Psoas muscle (tissue), 8 donors: ENCODE results near the gene LTBP1. TPM values are rescaled to one million over a fixed set of nuclear protein-coding genes. Genes with fewer than 3 reads are reported as not detected.

Source experiments
- ATAC-seq, 4 donors: fragments of 200-7000 bp; cut with Tn5 transposase; one replicate each; pipeline ENCODE4 v1.9.1; 2020; ENCODE audit warnings: moderate library complexity in 3 of 4, mild to moderate bottlenecking in 2 of 4
- DNase-seq, 2 donors: peaks; one replicate each; pipeline ENCODE4 v3.0.0-alpha.2; 2020
- H3K27ac ChIP-seq: fragments of 200-600 bp; one replicate; pipeline ENCODE4 v1.8.0; 2022
- H3K27me3 ChIP-seq, 3 donors: fragments of 200-600 bp in 1 of 3; one replicate each; pipeline versions ENCODE4 v1.6.1 to v1.8.0; 2013 to 2022; ENCODE audit warnings: low read length in 2 of 3, mild to moderate bottlenecking in 2 of 3, moderate library complexity in 1 of 3; ENCODE audit not compliant: insufficient read depth in 3 of 3
- H3K36me3 ChIP-seq, 2 donors: fragments of 200-600 bp in 1 of 2; one replicate each; pipeline versions ENCODE4 v1.6.1 to v1.8.0; 2013 to 2022; ENCODE audit warnings: low read depth in 1 of 2, mild to moderate bottlenecking in 1 of 2, moderate library complexity in 1 of 2; ENCODE audit not compliant: insufficient read depth in 1 of 2
- H3K4me1 ChIP-seq: fragments of 200-600 bp; one replicate; pipeline ENCODE4 v1.8.0; 2022
- H3K4me3 ChIP-seq: fragments of 200-600 bp; one replicate; pipeline ENCODE4 v1.8.0; 2022; ENCODE audit warnings: mild to moderate bottlenecking
- H3K9me3 ChIP-seq: fragments of 200-600 bp; one replicate; pipeline ENCODE4 v1.8.0; 2022
- WGBS, 3 donors: extraction: QIAGEN DNeasy Blood & Tissue Kit; methylation state at CpG; one replicate each; pipeline versions ENCODE4 v1.1.6 to v1.1.7; 2013; 5-methylcytosine and 5-hydroxymethylcytosine counted together
- intact Hi-C, 2 donors: fragments of 100-400 bp; cut with DNase I; formaldehyde crosslinking; loops; one replicate each; pipeline versions ENCODE4 v1.11.0 to v1.14.2; 2022
- polyA plus RNA-seq, 3 donors: library from polyadenylated mRNA; stranded (reverse); fragments of 200-250 nt; gene quantifications; one replicate each; pipeline ENCODE4 v1.2.3, GENCODE V29; 2013
- total RNA-seq, 4 donors: library from RNA; stranded (reverse); fragmentation: NEBNext Ultra II Directional in 2 of 4; extraction: Animal tissue kit (Norgen Biotek cat#: 25700) in 2 of 4; gene quantifications; one replicate each; pipeline versions ENCODE4 v1.2.1 to v1.2.4, GENCODE V29; 2021 to 2023
- TF ChIP-seq, protein P1 (sequence below): fragments of 200-600 bp; IDR thresholded peaks from one replicate; pipeline ENCODE4 v1.8.0; 2022; ENCODE audit warnings: antibody characterized with exemption
- donor health status: healthy with polysubstance abuse.
- donor health status: DM: no; HTN: no; CAD: no; lungs with moderate emphysema.
- donor health status: Bipolar disorder and iron deficiency.
- donor health status: healthy.
- donor health status: DM: yes; HTN: yes; CAD: no.
- donor health status: DM: no; HTN: no; CAD: no.
- donor health status: DM: no; HTN: no; CAD: no.
- donor health status: DM: yes; HTN: yes; CAD: no.

Gene LTBP1
- total and polyA plus RNA-seq, 7 donors, result 5.9 to 26.8 (median 9.5) TPM

DNA sequence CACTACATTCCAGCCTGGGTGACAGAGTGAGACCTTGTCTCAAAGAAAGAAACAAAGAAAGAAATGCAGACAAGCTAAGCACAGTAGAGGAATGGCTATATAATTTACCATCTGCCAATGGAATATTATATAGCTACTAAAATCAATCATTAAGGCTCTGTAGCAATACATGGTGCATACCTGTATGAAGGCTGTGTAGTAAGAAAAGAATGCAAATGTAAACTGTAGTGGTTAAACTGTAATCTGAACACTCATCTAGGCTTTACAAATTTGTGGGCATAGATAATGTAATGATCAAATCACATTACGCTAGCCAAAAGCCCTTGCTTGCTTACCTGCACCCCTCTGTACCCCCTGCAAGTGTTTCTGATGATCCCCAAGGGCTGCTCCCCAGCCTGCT lies 230.9 kb downstream of the LTBP1 start:
- ATAC-seq, result no peak
- Histone ChIP-seq H3K9me3 (no peaks in the 10 kb centered on the region), H3K36me3 (no peaks in the 10 kb centered on the region), H3K27ac (no peak overlapping the region), H3K27me3 (no peaks in the 10 kb centered on the region), H3K4me3 (no peak overlapping the region), H3K4me1 (no peaks in the 10 kb centered on the region)
- WGBS, 3 donors, result 0 to 52% (median 5%) methylated on average over 1 of the region's 1 CpG
- TF ChIP-seq, protein P1, sequence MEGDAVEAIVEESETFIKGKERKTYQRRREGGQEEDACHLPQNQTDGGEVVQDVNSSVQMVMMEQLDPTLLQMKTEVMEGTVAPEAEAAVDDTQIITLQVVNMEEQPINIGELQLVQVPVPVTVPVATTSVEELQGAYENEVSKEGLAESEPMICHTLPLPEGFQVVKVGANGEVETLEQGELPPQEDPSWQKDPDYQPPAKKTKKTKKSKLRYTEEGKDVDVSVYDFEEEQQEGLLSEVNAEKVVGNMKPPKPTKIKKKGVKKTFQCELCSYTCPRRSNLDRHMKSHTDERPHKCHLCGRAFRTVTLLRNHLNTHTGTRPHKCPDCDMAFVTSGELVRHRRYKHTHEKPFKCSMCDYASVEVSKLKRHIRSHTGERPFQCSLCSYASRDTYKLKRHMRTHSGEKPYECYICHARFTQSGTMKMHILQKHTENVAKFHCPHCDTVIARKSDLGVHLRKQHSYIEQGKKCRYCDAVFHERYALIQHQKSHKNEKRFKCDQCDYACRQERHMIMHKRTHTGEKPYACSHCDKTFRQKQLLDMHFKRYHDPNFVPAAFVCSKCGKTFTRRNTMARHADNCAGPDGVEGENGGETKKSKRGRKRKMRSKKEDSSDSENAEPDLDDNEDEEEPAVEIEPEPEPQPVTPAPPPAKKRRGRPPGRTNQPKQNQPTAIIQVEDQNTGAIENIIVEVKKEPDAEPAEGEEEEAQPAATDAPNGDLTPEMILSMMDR, result no peak
- DNase-seq, result no peak
- intact Hi-C loops, result no loop called here

GRCh38 chr2:33178209-33178608 lies 231.5 kb downstream of the LTBP1 start:
- WGBS, 3 donors, result 92 to 96% (median 95%) methylated on average over 5 of the region's 5 CpGs
- Histone ChIP-seq H3K9me3 (no peaks in the 10 kb centered on the region), H3K4me3 (no peak overlapping the region), H3K27me3 (no peaks in the 10 kb centered on the region), H3K4me1 (no peaks in the 10 kb centered on the region), H3K36me3 (no peaks in the 10 kb centered on the region), H3K27ac (no peak overlapping the region)
- DNase-seq (no peak), ATAC-seq (no peak)
- intact Hi-C loops, result no loop called here
- TF ChIP-seq, protein P1, result no peak

DNA sequence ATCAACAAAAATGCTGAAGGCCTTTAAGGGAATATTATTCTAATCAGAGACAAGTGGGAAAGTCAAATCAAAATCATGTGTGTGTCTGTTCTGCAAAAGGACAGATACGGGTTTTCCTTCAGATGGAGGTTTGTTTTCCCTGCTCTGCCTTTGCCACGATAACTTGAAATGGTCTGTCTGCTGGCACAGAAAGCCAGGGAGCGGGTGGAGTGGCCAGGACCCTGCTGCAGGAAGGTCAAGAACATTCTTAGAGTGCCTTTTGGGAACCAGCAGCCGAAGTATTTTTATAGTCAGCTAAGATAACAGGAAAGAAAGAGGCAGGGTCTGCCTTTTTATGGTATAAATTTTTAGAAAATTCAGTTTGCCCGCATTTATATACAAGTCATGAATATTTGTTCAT lies 234.2 kb downstream of the LTBP1 start:
- Histone ChIP-seq H3K27me3 (no peaks in the 10 kb centered on the region), H3K4me3 (no peak overlapping the region), H3K27ac (no peak overlapping the region), H3K36me3 (no peaks in the 10 kb centered on the region), H3K4me1 (no peaks in the 10 kb centered on the region), H3K9me3 (no peaks in the 10 kb centered on the region)
- DNase-seq (no peak), ATAC-seq (no peak)
- 48 to 68% (median 66%) methylated on average over 5 of the region's 5 CpGs for WGBS, 3 donors
- intact Hi-C loops, result no loop called here
- TF ChIP-seq, protein P1, result no peak

DNA sequence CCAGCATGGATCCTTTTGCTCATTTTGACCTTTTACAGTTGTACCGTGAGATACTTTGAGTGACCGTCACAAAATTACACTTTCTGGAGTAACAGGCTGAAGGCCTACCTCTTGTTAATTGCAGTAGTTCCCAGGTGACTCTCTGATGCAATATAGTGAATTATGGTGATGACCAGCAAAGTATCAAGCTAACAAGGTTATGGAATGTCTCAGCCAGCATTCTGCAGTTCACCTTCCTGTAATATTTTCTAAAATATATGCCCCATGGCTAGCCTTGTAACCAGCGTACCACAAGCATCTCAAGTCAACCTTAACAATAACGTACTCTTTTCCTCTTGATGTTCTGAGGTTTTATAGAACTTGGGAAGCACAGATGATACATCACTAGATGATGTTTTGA lies 234.7 kb downstream of the LTBP1 start:
- ATAC-seq, result no peak
- Histone ChIP-seq H3K4me3 (no peak overlapping the region), H3K9me3 (no peaks in the 10 kb centered on the region), H3K27ac (no peak overlapping the region), H3K4me1 (no peaks in the 10 kb centered on the region), H3K27me3 (no peaks in the 10 kb centered on the region), H3K36me3 (no peaks in the 10 kb centered on the region)
- DNase-seq, result no peak
- WGBS, 3 donors, result 70 to 86% (median 72%) methylated on average over 4 of the region's 4 CpGs
- intact Hi-C loops, result no loop called here
- TF ChIP-seq, protein P1, result no peak

- Histone ChIP-seq H3K27ac (no peak overlapping the region), H3K36me3 (peaks cover 0 to 20% of the 10 kb centered on the region in 2 donors), H3K27me3 (no peaks in the 10 kb centered on the region), H3K4me1 (no peaks in the 10 kb centered on the region), H3K9me3 (no peaks in the 10 kb centered on the region), H3K4me3 (no peak overlapping the region)
- WGBS, 3 donors, result 67 to 82% (median 78%) methylated on average over 3 of the region's 3 CpGs
- DNase-seq (no peak), ATAC-seq (no peak)
- intact Hi-C loops, result no loop called here
- TF ChIP-seq, protein P1, result no peak
These were observed 237.3 kb downstream of the LTBP1 start for GRCh38 chr2:33184041-33184440.
